HG02623 (cell line): ENCODE measurements around the gene PTPRG.

Experiments used
- ATAC-seq: cut with Tn5 transposase; IDR thresholded peaks from one replicate; pipeline ENCODE4 v1.9.1; 2021; ENCODE audit warnings: moderate library complexity; ENCODE audit not compliant: unreplicated experiment

The PTPRG gene

DNA sequence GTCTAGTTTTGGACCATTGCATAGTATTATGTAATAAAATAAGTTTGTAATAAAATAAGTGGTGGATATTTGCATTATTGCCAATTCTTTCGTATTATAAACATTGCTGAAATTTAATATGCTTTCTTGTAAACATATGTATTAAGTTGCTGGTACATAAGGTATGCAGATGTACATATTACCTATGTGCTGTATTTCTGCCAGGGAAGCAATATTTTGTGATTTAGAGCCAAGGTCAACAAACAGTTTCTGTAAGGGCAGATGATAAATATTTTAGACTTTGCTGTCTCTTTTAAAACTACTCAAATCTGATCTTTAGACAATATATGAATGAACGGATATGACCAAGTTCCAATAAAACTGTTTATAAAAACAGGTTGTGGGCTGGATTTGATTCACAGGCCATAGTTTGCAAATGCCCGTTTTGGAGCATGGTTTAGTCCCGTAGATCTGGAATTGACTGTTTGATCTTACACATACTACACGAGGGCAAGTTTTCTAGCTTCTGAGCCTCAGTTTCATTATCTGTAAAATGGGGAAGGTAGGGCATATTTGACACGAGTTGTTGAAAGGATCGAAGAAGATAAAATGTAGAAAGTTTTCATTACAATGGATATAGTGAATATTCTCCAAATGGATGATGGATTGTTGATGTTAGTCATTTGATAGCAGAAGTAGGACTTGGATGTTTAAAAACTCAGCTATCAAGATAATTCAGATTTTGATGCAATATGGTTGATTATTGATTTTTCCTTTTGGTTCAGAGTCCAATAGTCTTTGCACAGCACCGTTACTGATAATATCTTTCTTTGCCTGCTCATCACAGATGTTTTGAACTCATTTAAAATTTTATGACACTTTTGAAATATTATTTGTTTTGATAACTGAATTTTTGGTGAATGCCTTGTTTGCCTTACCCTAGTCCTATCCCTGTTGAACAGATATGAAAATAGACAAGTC, 417.4 kb downstream of the PTPRG start:
- ATAC-seq = no peak

DNA sequence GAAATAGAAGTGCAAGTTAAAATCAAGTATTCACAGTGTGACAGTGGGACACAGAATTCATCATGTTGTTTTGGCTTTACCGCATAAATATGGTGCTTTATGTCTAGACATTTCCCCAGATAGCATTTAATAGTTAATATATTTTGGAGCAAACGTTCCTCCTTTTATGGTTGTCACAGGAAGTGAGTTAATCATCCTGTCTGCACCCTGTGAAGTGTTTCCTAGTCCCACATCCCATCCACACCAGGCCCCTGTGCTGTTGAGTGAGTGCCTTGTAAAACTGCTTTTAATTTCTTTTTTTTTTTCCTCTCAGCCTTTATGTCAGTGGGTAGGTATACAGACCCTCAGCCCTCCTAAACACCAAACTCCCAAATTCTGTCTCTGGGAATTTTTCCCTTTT, 418.3 kb downstream of the PTPRG start:
- ATAC-seq = no peak

DNA sequence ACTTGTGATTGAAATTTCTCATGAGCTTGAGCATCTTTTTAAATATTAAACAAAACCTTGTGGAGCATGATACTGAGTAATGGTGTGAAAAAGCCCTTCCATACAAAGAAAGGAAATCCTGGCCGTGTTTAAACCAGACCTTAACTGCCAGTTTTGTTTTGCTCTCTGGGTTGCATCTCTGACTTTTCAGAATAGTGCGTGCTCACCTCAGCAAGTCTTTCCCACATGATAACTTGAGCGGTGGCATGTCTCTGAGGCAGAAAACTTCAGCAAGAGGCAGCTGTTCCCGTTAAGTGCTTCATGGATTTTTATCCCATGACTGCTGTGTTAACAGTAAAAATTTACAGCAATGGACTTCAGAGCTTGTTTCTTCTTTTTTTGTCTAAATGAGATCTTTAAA, 418.7 kb downstream of the PTPRG start:
- ATAC-seq = no peak

DNA sequence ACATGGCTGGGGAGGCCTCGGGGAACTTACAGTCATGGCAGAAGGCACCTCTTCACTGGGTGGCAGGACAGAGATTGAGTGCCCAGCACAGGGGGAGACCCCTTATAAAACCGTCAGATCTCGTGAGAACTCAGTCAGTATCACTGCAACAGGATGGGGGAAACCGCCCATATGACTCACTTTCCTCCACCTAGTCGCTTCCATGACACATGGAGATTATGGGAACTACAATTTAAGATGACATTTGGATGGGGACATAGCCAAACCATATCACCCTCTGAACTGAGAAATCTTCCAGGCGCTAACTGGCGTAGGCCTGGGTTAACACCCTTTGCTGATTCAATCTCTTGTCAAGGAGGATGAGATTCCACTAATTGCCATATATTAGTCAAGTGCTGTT, 419.7 kb downstream of the PTPRG start:
- ATAC-seq = no peak

DNA sequence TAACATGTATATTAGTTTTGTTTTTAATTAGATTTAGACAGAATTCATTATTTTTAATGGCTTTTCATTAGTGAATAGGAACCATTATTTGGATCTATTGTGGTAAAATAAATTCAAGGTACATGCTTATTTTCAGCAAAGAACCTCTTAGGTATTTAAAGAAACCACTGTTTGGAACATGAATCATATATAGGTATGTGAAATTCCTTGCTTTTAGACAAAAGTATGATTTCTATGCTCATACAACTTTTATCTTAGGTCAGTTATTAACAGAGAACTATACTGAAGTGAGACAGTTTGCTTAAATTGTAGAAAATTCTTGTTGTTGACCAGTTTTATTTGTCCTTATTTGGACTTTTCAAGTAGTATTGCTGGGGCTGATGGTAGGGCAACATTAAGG, 422.1 kb downstream of the PTPRG start:
- no peak for ATAC-seq

DNA sequence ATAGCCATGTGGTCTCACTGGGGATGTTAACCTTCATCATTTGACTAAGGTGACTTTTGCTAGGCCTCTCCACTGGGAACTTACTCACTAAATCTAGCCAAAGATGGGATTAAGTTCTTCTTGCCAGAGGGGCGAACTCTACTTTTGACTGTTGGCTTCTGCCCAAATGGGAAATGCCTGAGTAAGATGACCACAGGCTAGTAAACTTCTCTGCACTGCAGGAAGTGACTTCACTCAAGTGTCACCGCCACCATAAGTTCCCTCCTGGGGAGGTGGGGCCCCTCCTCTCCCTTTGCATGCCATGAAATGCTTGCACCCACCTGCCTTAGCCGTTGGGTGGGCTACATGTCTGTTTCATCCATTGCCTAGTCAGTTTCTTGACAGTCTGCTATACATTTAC, 423.6 kb downstream of the PTPRG start:
- no peak for ATAC-seq

DNA sequence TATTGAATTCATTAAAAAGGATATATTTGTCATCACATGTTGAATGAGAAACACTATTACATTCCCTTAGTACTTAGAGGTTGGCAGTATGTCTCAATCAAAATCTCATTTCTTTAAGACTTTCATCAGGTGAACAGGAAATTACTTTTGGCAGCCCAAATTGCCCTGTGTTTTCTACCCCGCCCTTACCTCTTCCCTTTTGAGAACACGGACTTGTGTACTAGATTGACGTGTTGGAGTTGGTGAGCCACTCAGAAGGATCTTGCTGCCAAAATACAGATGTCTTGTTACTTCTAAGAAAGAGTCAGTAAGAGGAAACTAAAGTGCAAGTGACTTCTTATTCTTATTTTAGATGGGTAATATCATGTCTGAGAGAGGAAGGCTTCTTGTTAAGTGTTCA, 425.1 kb downstream of the PTPRG start:
- ATAC-seq = no peak

DNA sequence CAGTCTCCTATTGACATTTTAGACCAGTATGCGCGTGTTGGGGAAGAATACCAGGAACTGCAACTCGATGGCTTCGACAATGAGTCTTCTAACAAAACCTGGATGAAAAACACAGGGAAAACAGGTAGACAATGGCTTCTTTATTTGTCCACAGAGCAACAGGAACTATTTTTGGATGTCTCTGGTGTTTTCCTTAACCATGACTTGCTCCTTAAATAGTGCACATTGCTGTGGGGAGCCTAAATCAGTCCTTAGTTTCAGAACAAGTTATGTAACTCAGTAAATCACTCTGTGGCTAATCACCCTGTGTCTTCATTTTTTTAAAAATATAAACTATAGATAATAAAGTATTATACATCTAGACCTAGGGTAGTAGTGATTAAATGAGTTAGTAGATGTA, 428.3 kb downstream of the PTPRG start:
- no peak for ATAC-seq

DNA sequence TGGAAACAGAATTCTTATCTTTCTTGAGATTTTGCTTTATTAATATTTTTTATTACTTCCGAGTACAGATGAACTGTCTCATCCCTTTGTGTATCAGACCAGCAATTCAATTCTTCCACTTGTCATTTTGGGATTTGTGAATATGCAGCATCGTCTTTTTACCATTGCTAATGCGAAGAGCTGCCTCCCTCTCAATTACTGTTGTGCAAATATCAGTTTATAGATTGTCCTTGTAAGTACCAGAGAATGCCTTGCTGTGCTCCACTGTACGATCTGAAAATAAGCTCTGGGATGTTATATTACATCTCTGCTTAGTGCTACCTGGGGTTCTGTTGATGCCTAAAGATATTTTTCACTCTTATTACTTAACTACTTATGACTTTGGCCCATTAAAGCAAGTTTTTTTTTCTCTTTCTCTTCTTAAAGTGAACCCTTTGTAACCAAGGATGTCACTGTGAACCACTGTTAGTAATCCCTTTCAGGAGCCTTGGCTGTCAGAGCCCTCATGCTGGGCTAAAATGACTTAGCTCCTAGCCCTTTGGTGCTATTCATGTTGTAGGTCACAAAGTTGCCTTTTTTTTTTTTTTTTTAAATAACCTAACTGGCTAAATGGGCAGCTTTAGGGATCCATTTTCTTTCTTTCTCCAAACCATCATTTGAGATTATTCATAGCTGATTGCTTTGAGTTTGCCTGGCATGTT, 429.1 kb downstream of the PTPRG start:
- ATAC-seq = no peak

DNA sequence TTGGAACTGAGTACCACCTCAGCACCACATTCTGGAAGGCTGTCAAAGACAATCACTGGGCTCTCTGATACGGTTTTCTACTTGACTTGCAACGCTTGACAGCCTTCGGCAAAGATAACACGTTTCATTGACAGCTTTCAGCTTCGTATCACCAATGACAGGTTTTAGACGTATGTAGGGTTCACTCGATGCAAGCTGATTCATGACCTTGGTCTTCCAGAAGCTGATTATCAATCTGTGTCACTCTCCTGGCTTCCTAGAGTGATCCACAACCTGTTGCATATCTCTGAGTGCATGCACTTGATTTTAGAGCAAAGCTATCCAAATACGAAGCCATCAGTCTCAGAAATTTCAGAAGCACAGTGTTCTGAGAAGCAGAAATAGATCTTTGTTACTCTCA, 430.3 kb downstream of the PTPRG start:
- no peak for ATAC-seq

DNA sequence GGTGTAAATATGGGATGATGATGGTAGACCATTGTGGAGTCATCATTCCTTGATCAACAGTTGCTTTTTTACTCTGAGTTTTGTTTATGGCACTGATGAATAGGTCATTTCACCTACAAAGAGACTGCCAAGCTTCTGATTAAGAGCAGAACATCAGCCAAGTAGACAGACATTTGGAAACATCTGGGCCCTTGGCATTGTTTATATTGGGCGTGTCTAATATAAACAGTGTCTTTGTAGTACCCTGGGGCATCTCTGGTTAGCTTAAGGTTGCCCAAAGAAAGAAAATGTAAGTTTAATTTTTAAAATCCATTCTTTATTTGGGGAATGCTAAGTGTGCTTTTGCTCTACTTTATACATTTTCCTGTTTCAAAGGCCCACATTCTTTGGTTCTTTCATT, 435.0 kb downstream of the PTPRG start:
- no peak for ATAC-seq

DNA sequence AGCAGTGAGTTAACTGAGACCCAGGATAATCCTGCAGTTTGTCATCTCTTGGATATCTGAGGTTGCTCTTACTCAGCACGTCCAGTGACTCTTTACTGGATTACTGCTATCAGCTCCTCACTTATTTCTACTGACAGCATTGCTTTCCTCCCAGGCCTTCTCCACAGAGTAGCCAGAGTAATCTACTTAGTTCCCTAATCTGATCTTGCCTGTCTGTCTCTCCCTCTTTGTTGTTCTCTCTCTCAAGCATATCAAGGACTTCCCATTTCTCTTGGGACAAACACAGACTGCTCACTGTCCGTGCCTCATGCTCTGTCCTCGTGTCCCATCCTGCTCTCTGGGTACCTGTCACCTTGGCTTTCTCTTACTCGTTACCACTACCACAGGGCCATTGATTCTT, 435.7 kb downstream of the PTPRG start:
- no peak for ATAC-seq

DNA sequence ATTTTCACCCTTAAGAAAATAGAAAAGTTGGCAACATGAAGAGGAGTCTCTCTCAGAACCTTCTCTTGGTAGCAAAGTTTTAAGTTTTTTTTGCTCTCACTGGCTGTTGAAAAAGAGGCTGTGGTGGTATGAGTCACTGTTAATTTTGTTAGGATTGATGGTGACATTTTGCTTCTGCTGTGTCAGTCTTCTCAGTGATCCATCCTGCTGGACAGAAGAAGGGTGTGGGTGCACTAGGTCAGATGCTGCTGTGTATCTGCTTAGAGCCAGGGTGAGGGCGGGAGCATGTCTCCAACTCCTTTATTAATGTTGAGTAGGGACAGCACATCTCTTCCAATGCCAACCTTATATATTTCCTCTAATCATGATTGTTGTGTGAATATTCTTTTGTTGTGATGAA, 442.5 kb downstream of the PTPRG start:
- ATAC-seq = no peak

DNA sequence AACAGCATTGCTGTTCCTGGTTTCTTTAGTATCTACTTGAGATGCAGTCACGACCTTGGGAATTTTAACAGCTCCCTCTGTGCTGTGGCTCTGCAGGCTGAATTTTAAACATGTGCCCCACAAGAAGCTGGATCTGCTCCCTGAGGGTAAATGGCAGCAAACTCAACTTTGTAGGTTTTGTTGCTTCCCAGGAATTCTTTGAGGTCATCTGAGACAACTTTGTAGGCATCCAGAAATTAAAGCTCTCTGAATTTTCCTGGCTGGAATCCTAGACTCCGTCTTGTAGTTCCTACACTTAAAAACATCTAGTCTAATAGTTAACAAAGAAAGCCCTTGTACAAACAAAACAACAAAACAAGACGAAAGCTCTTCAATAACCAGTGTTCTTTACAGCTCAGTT, 445.7 kb downstream of the PTPRG start:
- no peak for ATAC-seq

DNA sequence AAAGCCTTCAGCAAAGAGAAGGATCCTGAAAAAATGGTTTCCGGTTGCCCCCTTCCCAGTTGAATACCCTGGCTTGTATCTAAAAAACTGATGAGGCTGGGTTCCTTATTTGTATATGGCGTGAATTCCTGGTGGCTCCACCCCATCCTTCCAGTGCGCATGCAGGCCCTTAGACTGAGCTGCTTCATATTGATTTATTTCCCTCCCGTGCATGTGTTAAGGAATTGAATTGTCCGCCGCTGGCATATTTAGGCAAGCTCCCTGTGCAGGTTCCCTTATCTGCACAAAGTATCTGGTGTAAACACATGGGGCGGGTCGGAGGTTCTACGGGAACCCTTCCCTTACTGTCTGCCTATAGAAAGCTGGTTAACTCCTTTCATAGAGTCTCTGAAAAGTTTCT, 449.6 kb downstream of the PTPRG start:
- ATAC-seq = no peak

DNA sequence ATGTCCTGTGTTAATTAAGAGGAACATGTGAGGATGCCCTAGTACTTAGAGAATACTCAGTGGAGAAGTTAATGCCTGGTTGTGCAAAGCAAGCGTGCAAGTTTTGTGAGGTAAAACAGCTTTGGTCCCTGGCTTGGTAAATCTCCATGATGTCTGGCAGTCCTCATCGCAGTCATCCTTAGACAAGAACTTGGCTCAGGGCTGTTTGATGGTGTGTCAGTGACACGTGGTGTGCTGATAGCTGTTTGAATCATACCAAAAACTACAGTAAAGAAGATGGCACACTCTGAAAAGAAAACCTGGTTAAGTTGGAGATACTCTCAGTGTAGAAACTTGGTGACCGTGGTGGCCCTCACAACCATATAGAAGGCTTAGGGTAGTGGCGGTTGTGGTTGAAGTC, 450.3 kb downstream of the PTPRG start:
- no peak for ATAC-seq

DNA sequence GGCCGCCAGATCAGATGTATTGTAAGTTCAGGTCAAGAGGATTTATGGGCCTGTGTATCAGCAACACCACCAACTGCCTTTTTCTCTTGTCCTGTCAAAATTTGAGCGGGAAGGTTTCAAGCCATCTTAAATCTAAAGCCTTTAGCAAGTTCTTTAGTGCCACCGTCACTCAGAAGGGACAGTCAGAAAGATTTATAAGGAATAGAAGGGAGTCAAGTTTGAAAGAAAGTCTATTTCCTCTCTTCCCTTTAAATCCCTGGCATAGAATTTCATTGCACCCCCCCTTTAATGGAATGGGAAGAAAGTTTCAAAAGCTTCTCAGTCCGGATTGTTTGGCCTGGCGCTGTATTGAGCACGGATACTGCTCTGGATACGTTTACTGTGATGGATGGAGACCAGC, 452.6 kb downstream of the PTPRG start:
- no peak for ATAC-seq

DNA sequence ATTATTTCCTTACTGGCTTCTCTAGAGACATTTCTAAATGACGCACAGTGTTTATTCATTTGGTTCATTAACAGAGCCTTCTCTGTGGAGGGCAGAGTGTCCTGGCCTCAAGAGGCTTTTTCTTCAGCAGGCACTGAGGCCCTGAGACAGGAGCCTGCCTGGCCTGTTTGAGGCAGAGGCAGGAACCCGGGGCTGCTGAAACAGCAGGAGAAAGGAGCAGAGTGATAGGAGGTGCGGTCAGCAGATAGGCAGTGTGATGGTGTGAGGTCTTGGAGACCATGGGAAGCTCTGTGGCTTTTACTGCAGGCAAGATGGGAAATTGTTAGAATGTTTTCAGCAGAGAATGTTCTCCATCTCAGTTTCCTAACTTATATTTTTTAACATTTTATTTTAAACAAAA, 453.7 kb downstream of the PTPRG start:
- no peak for ATAC-seq

DNA sequence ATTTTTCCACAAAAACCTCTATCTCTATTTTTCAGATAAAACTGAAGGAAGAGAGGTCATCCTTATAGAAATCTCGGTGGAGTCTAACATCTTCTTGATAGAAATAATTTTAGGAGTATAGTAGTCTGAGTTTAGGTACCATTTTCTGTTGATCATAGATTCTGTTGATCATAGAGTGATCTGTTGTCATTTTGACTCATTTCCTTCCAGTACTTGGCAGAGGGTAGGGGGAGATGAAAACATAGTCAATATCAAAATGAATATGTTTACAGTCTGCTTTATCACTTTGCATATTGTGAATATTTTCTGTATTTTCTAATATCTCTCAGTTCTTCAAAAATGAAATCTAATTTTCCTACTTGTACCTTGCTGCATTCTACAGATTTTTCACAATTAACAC, 458.5 kb downstream of the PTPRG start:
- no peak for ATAC-seq

DNA sequence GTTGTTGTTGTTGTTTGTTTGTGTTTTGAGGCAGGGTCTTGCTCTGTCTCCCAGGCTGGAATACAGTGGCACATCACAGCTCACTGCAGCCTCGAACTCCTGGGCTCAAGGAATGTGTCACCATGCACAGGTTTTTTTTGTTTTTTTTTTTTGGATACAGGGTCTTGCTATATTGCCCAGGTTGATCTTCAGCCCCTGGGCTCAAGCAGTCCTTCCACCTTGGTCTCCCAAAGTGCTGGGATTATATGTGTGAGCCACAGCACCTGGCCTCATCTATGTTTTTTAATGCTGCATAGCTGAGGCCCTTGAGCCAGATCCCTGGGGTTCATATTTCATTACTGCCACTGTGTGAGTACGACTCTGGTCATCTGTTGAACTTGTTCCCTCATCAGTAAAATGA, 459.3 kb downstream of the PTPRG start:
- no peak for ATAC-seq

DNA sequence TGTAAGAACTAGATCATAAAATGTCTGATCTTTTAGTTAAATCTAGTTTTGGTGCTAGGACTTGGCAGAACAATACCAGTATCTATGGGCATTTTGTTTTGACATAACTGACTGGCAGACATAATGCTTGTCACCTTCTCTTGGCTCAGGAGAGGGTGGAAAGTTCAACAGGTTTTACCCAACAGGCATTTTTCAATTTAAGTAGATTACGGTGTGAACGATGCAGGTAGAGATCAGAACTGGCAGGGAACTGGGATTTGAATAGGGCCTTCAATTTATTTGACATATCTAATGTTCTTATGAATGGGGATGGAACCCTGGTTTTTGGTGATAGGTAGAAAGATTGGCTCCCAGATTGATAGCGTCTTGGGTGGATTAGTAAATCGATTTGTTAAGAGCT, 460.9 kb downstream of the PTPRG start:
- ATAC-seq = no peak

DNA sequence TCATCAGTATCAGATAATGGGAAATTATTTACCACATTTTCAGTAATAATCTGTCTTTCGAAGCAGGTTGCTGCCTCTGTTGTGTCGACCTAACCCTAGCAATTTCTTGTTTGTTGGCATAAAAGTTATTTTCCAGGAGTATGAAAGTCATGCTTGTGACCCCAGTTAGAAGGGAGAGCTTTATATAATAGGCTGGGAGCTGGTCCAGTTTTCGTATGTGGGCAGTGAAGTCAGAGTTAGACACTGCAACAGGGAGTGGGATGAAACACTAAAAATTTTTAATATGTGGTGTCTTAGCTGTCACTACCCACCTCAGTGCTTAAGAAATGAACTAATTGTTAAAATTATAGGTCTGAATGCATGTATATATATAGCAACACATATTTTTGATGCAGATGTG, 463.5 kb downstream of the PTPRG start:
- ATAC-seq = no peak
